A549 (cell line): Measurements from ENCODE around the gene ZDHHC11. TPM values are rescaled to one million over a fixed set of nuclear protein-coding genes. Genes with fewer than 3 reads are reported as not detected.

Source experiments
- ATAC-seq, 2 experiments: fragments of 200-7000 bp in 1 of 2; fragments of >200 bp in 1 of 2; cut with Nextera tagmentation in 1 of 2; cut with Tn5 transposase in 1 of 2; 3 replicates each; pipeline versions ENCODE4 v1.8.0 to v1.9.1; 2018 to 2020; ENCODE audit warnings: mild to moderate bottlenecking in 1 of 2, moderate library complexity in 1 of 2
- CTCF ChIA-PET: fragments of 300-600 bp; sonication (Branson Sonifier 250); formaldehyde crosslinking; extraction: SDS; loops from one replicate; lab custom pipeline; 2021; ENCODE audit warnings: antibody characterized with exemption, inconsistent platforms; lab: Yijun Ruan, JAX
- POLR2A ChIA-PET: fragments of 350-600 bp; formaldehyde crosslinking; extraction: SDS; loops from one replicate; lab custom pipeline; 2021; ENCODE audit warnings: antibody characterized with exemption, inconsistent platforms; lab: Yijun Ruan, JAX
- DNase-seq, 2 experiments: peaks; one replicate each; pipeline versions ENCODE4 v3.0.0 to v3.0.0-alpha.2; 2011 to 2016; ENCODE audit warnings: low read depth in 1 of 2, low spot score in 1 of 2
- FAIRE-seq: peaks from 2 replicates; lab custom pipeline; 2011; peaks lifted over from hg19 to GRCh38; lab: Jason Lieb, UNC
- H3K27ac ChIP-seq, 2 experiments: fragments of >200 bp; sonication (Bioruptor Twin); formaldehyde crosslinking; 3 replicates each; pipeline ENCODE4 v1.5.1; 2016 to 2017
- H3K4me1 ChIP-seq: fragments of >200 bp; sonication (Bioruptor Twin); formaldehyde crosslinking; 3 replicates; pipeline ENCODE4 v1.6.1; 2016
- H3K4me2 ChIP-seq: fragments of >200 bp; sonication (Bioruptor Twin); formaldehyde crosslinking; 3 replicates; pipeline ENCODE4 v1.6.1; 2016
- H3K4me3 ChIP-seq: fragments of >200 bp; sonication (Bioruptor Twin); formaldehyde crosslinking; 3 replicates; pipeline ENCODE4 v1.5.1; 2016
- H3K9me3 ChIP-seq: fragments of >200 bp; sonication (Bioruptor Twin); formaldehyde crosslinking; 3 replicates; pipeline ENCODE4 v1.6.1; 2016
- CBX2 ChIP-seq: fragments of 200-600 bp; sonication (generic); IDR thresholded peaks from 2 replicates; pipeline ENCODE4 v1.6.1; 2016; ENCODE audit warnings: low read depth, mild to moderate bottlenecking, borderline replicate concordance
- CEBPB ChIP-seq, 2 experiments: fragments of >200 bp in 1 of 2; sonication (Bioruptor Twin) in 1 of 2; formaldehyde crosslinking in 1 of 2; IDR thresholded peaks; 2 replicates each; pipeline ENCODE4 v1.6.1; 2012 to 2016
- FOSL2 ChIP-seq, 2 experiments: fragments of 450-650 bp in 1 of 2; fragments of >200 bp in 1 of 2; sonication (Bioruptor Twin) in 1 of 2; formaldehyde crosslinking; IDR thresholded peaks; 2 replicates each; pipeline versions ENCODE4 v1.5.0 to v1.6.1; 2016 to 2020; ENCODE audit warnings: mild to moderate bottlenecking in 1 of 2, moderate library complexity in 1 of 2
- HDAC2 ChIP-seq: fragments of 200-600 bp; sonication (generic); IDR thresholded peaks from 2 replicates; pipeline ENCODE4 v1.6.1; 2016
- HOXA7 ChIP-seq: fragments of 250-450 bp; sonication (Bioruptor Pico); IDR thresholded peaks from 2 replicates; pipeline ENCODE4 v1.5.0; 2020; ENCODE audit warnings: mild to moderate bottlenecking, moderate library complexity
- HOXB13 ChIP-seq: fragments of 250-450 bp; sonication (Bioruptor Pico); IDR thresholded peaks from 2 replicates; pipeline ENCODE4 v1.5.0; 2020; ENCODE audit warnings: low read depth, mild to moderate bottlenecking, moderate library complexity
- HOXB5 ChIP-seq: fragments of 250-450 bp; sonication (Bioruptor Pico); IDR thresholded peaks from 2 replicates; pipeline ENCODE4 v1.5.0; 2020; ENCODE audit warnings: mild to moderate bottlenecking, moderate library complexity
- JUN ChIP-seq, 2 experiments: fragments of >200 bp; sonication (Bioruptor Twin); formaldehyde crosslinking; IDR thresholded peaks; 2 replicates in 1 of 2; 3 replicates in 1 of 2; pipeline ENCODE4 v1.6.1; 2016 to 2017
- KDM1A ChIP-seq: fragments of 200-600 bp; sonication (generic); IDR thresholded peaks from 2 replicates; pipeline ENCODE4 v1.6.1; 2016; ENCODE audit warnings: low read depth, mild to moderate bottlenecking
- KDM5A ChIP-seq: fragments of 200-600 bp; sonication (generic); IDR thresholded peaks from 2 replicates; pipeline ENCODE4 v1.6.1; 2016; ENCODE audit warnings: antibody characterized with exemption, mild to moderate bottlenecking
- MAZ ChIP-seq: fragments of 150-350 bp; IDR thresholded peaks from 2 replicates; pipeline ENCODE4 v1.6.1; 2014; ENCODE audit warnings: antibody characterized with exemption, low read depth, low read length, borderline replicate concordance
- MYC ChIP-seq: IDR thresholded peaks from 2 replicates; pipeline ENCODE4 v1.6.1; 2012; ENCODE audit warnings: mild to moderate bottlenecking, inconsistent platforms, low read length, improper control_type of control experiment, borderline replicate concordance
- NFE2L2 ChIP-seq: fragments of 150-350 bp; conservative IDR thresholded peaks from 2 replicates; pipeline ENCODE4 v1.6.1; 2014; ENCODE audit warnings: low read length
- NR3C1 ChIP-seq: fragments of >200 bp; sonication (Bioruptor Twin); formaldehyde crosslinking; IDR thresholded peaks from 3 replicates; pipeline ENCODE4 v1.6.1; 2017
- PHF8 ChIP-seq: fragments of 200-600 bp; sonication (generic); IDR thresholded peaks from 2 replicates; pipeline ENCODE4 v1.6.1; 2016; ENCODE audit warnings: low read depth, mild to moderate bottlenecking, antibody characterized with exemption, moderate library complexity, borderline replicate concordance
- POLR2A ChIP-seq: IDR thresholded peaks from 2 replicates; pipeline ENCODE4 v1.6.1; 2012; ENCODE audit warnings: mild to moderate bottlenecking, low read length
- RAD21 ChIP-seq, 2 experiments: fragments of >200 bp in 1 of 2; sonication (Bioruptor Twin) in 1 of 2; formaldehyde crosslinking in 1 of 2; IDR thresholded peaks in 1 of 2; conservative IDR thresholded peaks in 1 of 2; 2 replicates in 1 of 2; 3 replicates in 1 of 2; pipeline ENCODE4 v1.6.1; 2012 to 2018; ENCODE audit warnings: inconsistent platforms in 1 of 2
- RARB ChIP-seq: fragments of 250-450 bp; sonication (Bioruptor Pico); IDR thresholded peaks from 2 replicates; pipeline ENCODE4 v1.8.0; 2021; ENCODE audit warnings: mild to moderate bottlenecking, moderate library complexity
- RCOR1 ChIP-seq: fragments of 150-350 bp; IDR thresholded peaks from 2 replicates; pipeline ENCODE4 v1.6.1; 2014; ENCODE audit warnings: antibody characterized with exemption, low read length, low read depth
- RFX5 ChIP-seq: fragments of 450-650 bp; IDR thresholded peaks from 2 replicates; pipeline ENCODE4 v1.7.1; 2014; ENCODE audit warnings: antibody characterized with exemption, mild to moderate bottlenecking, moderate library complexity
- RNF2 ChIP-seq: fragments of 200-600 bp; sonication (generic); IDR thresholded peaks from 2 replicates; pipeline ENCODE4 v1.6.1; 2016; ENCODE audit warnings: low read depth, mild to moderate bottlenecking, antibody characterized with exemption, moderate library complexity, borderline replicate concordance
- SMC3 ChIP-seq: fragments of >200 bp; sonication (Bioruptor Twin); formaldehyde crosslinking; IDR thresholded peaks from 3 replicates; pipeline ENCODE4 v1.6.1; 2018; ENCODE audit warnings: inconsistent platforms
- TFCP2L1 ChIP-seq: fragments of 250-450 bp; sonication (Bioruptor Pico); IDR thresholded peaks from 2 replicates; pipeline ENCODE4 v1.5.0; 2021; ENCODE audit warnings: mild to moderate bottlenecking
- ZC3H11A ChIP-seq: fragments of 450-650 bp; IDR thresholded peaks from 2 replicates; pipeline ENCODE4 v1.6.1; 2014; ENCODE audit warnings: antibody characterized with exemption, mild to moderate bottlenecking
- ZFP36 ChIP-seq: fragments of 450-650 bp; IDR thresholded peaks from 2 replicates; pipeline ENCODE4 v1.6.1; 2014; ENCODE audit warnings: borderline replicate concordance; ENCODE audit not compliant: partially characterized antibody
- ZSCAN20 ChIP-seq: fragments of 250-450 bp; sonication (Bioruptor Pico); IDR thresholded peaks from 2 replicates; pipeline ENCODE4 v1.8.0; 2022; ENCODE audit warnings: mild to moderate bottlenecking, moderate library complexity
- WGBS: methylation state at CpG from one replicate; pipeline ENCODE4 v1.1.6; 2017; ENCODE audit errors: missing lambda C conversion rate; 5-methylcytosine and 5-hydroxymethylcytosine counted together
- polyA plus RNA-seq, 4 experiments: library from polyadenylated mRNA; depleted of rRNA in 3 of 4; stranded (reverse); fragments of >200 nt; fragmentation: RNase III in 1 of 4; extraction: RNeasy Plus Mini Kit Qiagen cat#74134 plus additional on column Dnase treatment in 1 of 4; gene quantifications; 2 replicates in 3 of 4; 3 replicates in 1 of 4; pipeline ENCODE4 v1.2.3, GENCODE V29; 2011 to 2017
- TF ChIP-seq, protein P1 (sequence below): fragments of 150-350 bp; IDR thresholded peaks from 2 replicates; pipeline ENCODE4 v1.6.1; 2014; ENCODE audit warnings: low read depth, mild to moderate bottlenecking, low read length
- TF ChIP-seq, protein P2 (sequence below): IDR thresholded peaks from 2 replicates; pipeline ENCODE4 v1.6.1; 2012
- TF ChIP-seq, protein P3 (sequence below): IDR thresholded peaks from 2 replicates; pipeline ENCODE4 v1.6.1; 2012
- TF ChIP-seq, protein P4 (sequence below): fragments of >200 bp; sonication (Bioruptor Twin); formaldehyde crosslinking; IDR thresholded peaks from 3 replicates; pipeline ENCODE4 v1.5.1; 2016

Gene ZDHHC11
- polyA plus RNA-seq, 2 of the 4 experiments (the other 2 are of a cell fraction) = 2.6 to 13.7 TPM

DNA sequence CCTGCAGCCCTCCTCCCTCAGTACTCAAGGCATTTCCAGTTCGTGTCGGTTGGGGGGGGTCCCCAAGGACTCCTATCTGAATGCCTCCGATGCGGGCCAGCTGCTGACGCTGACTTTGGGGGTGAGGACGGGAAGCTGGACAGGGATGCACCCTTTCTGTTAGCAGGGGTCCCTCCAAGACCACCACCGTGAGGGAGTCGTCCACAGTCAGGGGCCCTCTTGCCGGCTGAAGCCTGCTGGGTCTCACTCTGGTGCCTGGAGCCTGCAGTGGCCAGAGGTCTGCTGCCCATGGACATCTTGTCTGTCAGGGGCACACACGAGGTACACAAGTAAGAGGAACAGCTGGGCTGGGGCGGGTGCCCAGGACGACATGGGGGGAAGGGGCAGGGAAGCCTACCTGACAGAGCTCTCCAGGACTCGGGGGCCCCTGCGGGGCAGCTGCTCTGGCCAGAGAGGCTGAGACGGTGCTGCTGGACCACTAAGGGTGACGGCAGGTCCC is 9.1 kb upstream of the ZDHHC11 start:
- 94% methylated on average over 10 of the region's 16 CpGs for WGBS
- no peak overlapping the region for H3K4me3 ChIP-seq
- no peak overlapping the region for H3K27ac ChIP-seq
- DNase-seq (no peak), FAIRE-seq (no peak), ATAC-seq (no peak)
- TF ChIP-seq PHF8 (no peak), RFX5 (no peak), NR3C1 (no peak), RCOR1 (no peak), SMC3 (no peak), CBX2 (no peak), FOSL2 (IDR thresholded peaks at IDR 0.05) (no peak), FOSL2 (CRISPR knock-in tag; IDR thresholded peaks at IDR 0.05) (no peak)
- CTCF ChIA-PET = interaction anchor here (1.1 kb wide), 1 partner anchor 191 kb away, joined by 4 read pairs; no protein-coding TSS in a partner anchor
- no peak overlapping the region for H3K4me2 ChIP-seq
- POLR2A ChIA-PET = no interaction called here
- no peaks in the 10 kb centered on the region for H3K4me1 ChIP-seq
- H3K9me3 ChIP-seq = no peaks in the 10 kb centered on the region

DNA sequence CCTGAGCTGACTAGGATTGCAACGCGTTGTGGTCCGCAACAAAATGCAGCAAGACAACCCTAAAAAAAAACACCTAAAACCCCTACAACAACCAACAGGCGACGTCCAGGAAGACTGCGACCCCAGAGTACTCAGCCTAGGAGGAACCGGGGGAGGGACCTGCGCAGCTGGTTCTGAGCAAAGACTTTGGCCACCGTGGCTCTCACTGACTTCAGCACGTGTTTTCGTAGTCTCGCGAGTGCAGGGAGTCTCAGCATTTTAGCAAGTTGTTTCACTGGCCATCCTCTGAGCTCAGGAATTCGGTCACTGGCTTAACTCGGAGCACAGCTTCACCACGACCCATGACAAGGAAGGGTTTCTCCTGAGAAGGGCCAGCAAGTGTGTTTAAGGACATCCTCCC is 8.6 kb upstream of the ZDHHC11 start:
- Histone ChIP-seq H3K9me3 (no peaks in the 10 kb centered on the region), H3K27ac (no peak overlapping the region), H3K4me2 (no peak overlapping the region), H3K4me3 (no peak overlapping the region), H3K4me1 (no peaks in the 10 kb centered on the region)
- TF ChIP-seq MYC (no peak), RNF2 (no peak), HDAC2 (no peak), POLR2A (no peak), JUN (IDR thresholded peaks at IDR 0.05) (no peak), KDM1A (no peak), HOXA7 (CRISPR knock-in tag) (no peak), RAD21 (conservative IDR thresholded peaks at IDR 0.05 in 1 of 2, IDR thresholded peaks at IDR 0.05 in 1 of 2) (no peak), ZSCAN20 (CRISPR knock-in tag) (no peak), KDM5A (no peak), MAZ (no peak), TFCP2L1 (CRISPR knock-in tag) (no peak), HOXB5 (CRISPR knock-in tag) (no peak), NR3C1 (no peak), RCOR1 (no peak)
- TF ChIP-seq, protein P1, sequence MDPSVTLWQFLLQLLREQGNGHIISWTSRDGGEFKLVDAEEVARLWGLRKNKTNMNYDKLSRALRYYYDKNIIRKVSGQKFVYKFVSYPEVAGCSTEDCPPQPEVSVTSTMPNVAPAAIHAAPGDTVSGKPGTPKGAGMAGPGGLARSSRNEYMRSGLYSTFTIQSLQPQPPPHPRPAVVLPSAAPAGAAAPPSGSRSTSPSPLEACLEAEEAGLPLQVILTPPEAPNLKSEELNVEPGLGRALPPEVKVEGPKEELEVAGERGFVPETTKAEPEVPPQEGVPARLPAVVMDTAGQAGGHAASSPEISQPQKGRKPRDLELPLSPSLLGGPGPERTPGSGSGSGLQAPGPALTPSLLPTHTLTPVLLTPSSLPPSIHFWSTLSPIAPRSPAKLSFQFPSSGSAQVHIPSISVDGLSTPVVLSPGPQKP = no peak
- TF ChIP-seq, protein P2, sequence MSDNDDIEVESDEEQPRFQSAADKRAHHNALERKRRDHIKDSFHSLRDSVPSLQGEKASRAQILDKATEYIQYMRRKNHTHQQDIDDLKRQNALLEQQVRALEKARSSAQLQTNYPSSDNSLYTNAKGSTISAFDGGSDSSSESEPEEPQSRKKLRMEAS = no peak
- TF ChIP-seq, protein P3, sequence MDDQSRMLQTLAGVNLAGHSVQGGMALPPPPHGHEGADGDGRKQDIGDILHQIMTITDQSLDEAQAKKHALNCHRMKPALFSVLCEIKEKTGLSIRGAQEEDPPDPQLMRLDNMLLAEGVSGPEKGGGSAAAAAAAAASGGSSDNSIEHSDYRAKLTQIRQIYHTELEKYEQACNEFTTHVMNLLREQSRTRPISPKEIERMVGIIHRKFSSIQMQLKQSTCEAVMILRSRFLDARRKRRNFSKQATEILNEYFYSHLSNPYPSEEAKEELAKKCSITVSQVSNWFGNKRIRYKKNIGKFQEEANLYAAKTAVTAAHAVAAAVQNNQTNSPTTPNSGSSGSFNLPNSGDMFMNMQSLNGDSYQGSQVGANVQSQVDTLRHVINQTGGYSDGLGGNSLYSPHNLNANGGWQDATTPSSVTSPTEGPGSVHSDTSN = no peak
- ATAC-seq (no peak), DNase-seq (no peak), FAIRE-seq (no peak)
- CTCF ChIA-PET = interaction anchor here (1.1 kb wide), 1 partner anchor 190 kb away, joined by 4 read pairs; no protein-coding TSS in a partner anchor
- POLR2A ChIA-PET = no interaction called here
- WGBS = 92% methylated on average over 16 of the region's 16 CpGs

DNA sequence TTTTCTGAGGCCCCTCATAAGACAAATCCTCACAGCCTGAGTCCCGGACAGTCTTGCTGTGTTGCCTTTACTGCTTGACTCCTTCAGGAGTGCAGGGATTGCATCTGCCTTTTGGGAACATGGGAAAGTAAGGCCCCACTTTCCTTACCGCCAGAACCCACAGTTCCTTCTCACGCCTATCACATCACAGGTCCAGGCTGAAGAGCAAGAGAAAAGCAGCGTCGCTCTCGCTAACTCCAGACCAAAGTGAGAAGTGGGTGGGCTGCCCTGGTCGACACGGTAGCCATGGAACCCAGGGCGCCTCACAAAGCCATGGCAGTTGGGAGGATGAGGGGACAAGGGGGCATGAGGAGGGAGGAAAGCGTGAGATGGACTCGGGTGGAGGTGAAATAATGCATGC is 7.9 kb upstream of the ZDHHC11 start:
- no peak for DNase-seq
- WGBS = 92% methylated on average over 11 of the region's 11 CpGs
- H3K27ac ChIP-seq = no peak overlapping the region
- H3K4me3 ChIP-seq = no peak overlapping the region
- no peak overlapping the region for H3K4me2 ChIP-seq
- ChIA-PET POLR2A (no interaction called here), CTCF (interaction anchor here (1.1 kb wide), 1 partner anchor 189 kb away, joined by 4 read pairs; no protein-coding TSS in a partner anchor)
- no peak for FAIRE-seq
- H3K4me1 ChIP-seq = no peaks in the 10 kb centered on the region
- no peak for TF ChIP-seq CEBPB (IDR thresholded peaks at IDR 0.05)
- TF ChIP-seq SMC3 = no peak
- no peak for TF ChIP-seq PHF8
- TF ChIP-seq ZSCAN20 (CRISPR knock-in tag) = no peak
- no peak for TF ChIP-seq KDM1A
- TF ChIP-seq RAD21 (conservative IDR thresholded peaks at IDR 0.05 in 1 of 2, IDR thresholded peaks at IDR 0.05 in 1 of 2) = no peak
- no peak for TF ChIP-seq RFX5
- TF ChIP-seq, protein P1 = no peak
- no peak for TF ChIP-seq RARB (CRISPR knock-in tag)
- TF ChIP-seq ZFP36 = no peak
- TF ChIP-seq NFE2L2 = no peak
- TF ChIP-seq POLR2A = no peak
- TF ChIP-seq HOXB13 (CRISPR knock-in tag) = no peak
- TF ChIP-seq ZC3H11A = no peak
- TF ChIP-seq, protein P4, sequence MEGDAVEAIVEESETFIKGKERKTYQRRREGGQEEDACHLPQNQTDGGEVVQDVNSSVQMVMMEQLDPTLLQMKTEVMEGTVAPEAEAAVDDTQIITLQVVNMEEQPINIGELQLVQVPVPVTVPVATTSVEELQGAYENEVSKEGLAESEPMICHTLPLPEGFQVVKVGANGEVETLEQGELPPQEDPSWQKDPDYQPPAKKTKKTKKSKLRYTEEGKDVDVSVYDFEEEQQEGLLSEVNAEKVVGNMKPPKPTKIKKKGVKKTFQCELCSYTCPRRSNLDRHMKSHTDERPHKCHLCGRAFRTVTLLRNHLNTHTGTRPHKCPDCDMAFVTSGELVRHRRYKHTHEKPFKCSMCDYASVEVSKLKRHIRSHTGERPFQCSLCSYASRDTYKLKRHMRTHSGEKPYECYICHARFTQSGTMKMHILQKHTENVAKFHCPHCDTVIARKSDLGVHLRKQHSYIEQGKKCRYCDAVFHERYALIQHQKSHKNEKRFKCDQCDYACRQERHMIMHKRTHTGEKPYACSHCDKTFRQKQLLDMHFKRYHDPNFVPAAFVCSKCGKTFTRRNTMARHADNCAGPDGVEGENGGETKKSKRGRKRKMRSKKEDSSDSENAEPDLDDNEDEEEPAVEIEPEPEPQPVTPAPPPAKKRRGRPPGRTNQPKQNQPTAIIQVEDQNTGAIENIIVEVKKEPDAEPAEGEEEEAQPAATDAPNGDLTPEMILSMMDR = no peak
- ATAC-seq = no peak
- no peaks in the 10 kb centered on the region for H3K9me3 ChIP-seq
